Measurements from ENCODE around the gene LPIN3. TPM values are rescaled to one million over a fixed set of nuclear protein-coding genes. Genes with fewer than 3 reads are reported as not detected.

The LPIN3 gene
- total and polyA plus RNA-seq, 12 donors, result 1.8 to 49.7 (median 9.7) TPM

GRCh38 chr20:41373251-41373783 lies 32.7 kb downstream of the LPIN3 start:
- no peaks in the 10 kb centered on the region for H3K27me3 ChIP-seq
- no peaks in the 10 kb centered on the region for H3K9me3 ChIP-seq (replicated peaks in 1 of 3)
- H3K4me3 ChIP-seq, result no peak overlapping the region
- TF ChIP-seq CTCF (IDR thresholded peaks at IDR 0.05) (no peak), POLR2A (IDR thresholded peaks at IDR 0.05) (no peak)
- intact Hi-C loops (cut with DNase I), result no loop called here
- no peak overlapping the region for H3K27ac ChIP-seq
- DNase-seq, result no peak
- H3K36me3 ChIP-seq (replicated peaks in 1 of 2), result no peaks in the 10 kb centered on the region
- H3K4me1 ChIP-seq (replicated peaks in 1 of 2), result no peaks in the 10 kb centered on the region
- WGBS, 4 donors, result 81 to 87% (median 84%) methylated on average over 11 of the region's 11 CpGs

- TF ChIP-seq CTCF (IDR thresholded peaks at IDR 0.05), result no peak
- no peak for TF ChIP-seq POLR2A (IDR thresholded peaks at IDR 0.05)
- Histone ChIP-seq H3K27me3 (no peaks in the 10 kb centered on the region), H3K27ac (no peak overlapping the region), H3K4me3 (no peak overlapping the region), H3K4me1 (replicated peaks in 1 of 2) (no peaks in the 10 kb centered on the region), H3K9me3 (replicated peaks in 1 of 3) (no peaks in the 10 kb centered on the region), H3K36me3 (replicated peaks in 1 of 2) (no peaks in the 10 kb centered on the region)
- intact Hi-C loops (cut with DNase I), result no loop called here
- 68 to 85% (median 75%) methylated on average over 6 to 9 of the region's 9 CpGs for WGBS, 4 donors
- no peak for DNase-seq
Observed at GRCh38 chr20:41373931-41374920, 33.6 kb downstream of the LPIN3 start.

GRCh38 chr20:41375846-41376245 lies 35.2 kb downstream of the LPIN3 start:
- TF ChIP-seq POLR2A (IDR thresholded peaks at IDR 0.05), result no peak
- TF ChIP-seq CTCF (IDR thresholded peaks at IDR 0.05), result no peak
- H3K9me3 ChIP-seq (replicated peaks in 1 of 3), result no peaks in the 10 kb centered on the region
- 83 to 93% (median 86%) methylated on average over 8 to 9 of the region's 9 CpGs for WGBS, 4 donors
- no peaks in the 10 kb centered on the region for H3K4me1 ChIP-seq (replicated peaks in 1 of 2)
- H3K4me3 ChIP-seq, result no peak overlapping the region
- H3K36me3 ChIP-seq (replicated peaks in 1 of 2), result no peaks in the 10 kb centered on the region
- no peak overlapping the region for H3K27ac ChIP-seq
- DNase-seq, result no peak
- no peaks in the 10 kb centered on the region for H3K27me3 ChIP-seq
- intact Hi-C loops (cut with DNase I), result no loop called here

GRCh38 chr20:41376349-41376748 lies 35.7 kb downstream of the LPIN3 start:
- 91 to 95% (median 93%) methylated on average over 5 of the region's 5 CpGs for WGBS, 4 donors
- no peak overlapping the region for H3K27ac ChIP-seq
- TF ChIP-seq POLR2A (IDR thresholded peaks at IDR 0.05) (no peak), CTCF (IDR thresholded peaks at IDR 0.05) (no peak)
- H3K27me3 ChIP-seq, result no peaks in the 10 kb centered on the region
- no peaks in the 10 kb centered on the region for H3K4me1 ChIP-seq (replicated peaks in 1 of 2)
- intact Hi-C loops (cut with DNase I), result no loop called here
- no peaks in the 10 kb centered on the region for H3K36me3 ChIP-seq (replicated peaks in 1 of 2)
- no peak overlapping the region for H3K4me3 ChIP-seq
- DNase-seq, result no peak
- no peaks in the 10 kb centered on the region for H3K9me3 ChIP-seq (replicated peaks in 1 of 3)
